H9 (cell line): Measurements from ENCODE around the gene ISCA1. TPM values are rescaled to one million over a fixed set of nuclear protein-coding genes. Genes with fewer than 3 reads are reported as not detected.
A peak's percentile ranks its signal among the peaks of the same experiment; 100 is the strongest.

Source experiments
- DNase-seq: peaks from one replicate; pipeline ENCODE4 v3.0.0-alpha.2; 2017
- H2AFZ ChIP-seq: one replicate; pipeline ENCODE4 v1.6.1; 2013; ENCODE audit warnings: mild to moderate bottlenecking, low read length, control low read depth, moderate library complexity
- H2AK5ac ChIP-seq: 2 replicates; pipeline ENCODE4 v1.6.1; 2013; ENCODE audit warnings: low read length, control low read depth, mixed read lengths; ENCODE audit not compliant: insufficient read length
- H2BK120ac ChIP-seq: one replicate; pipeline ENCODE4 v1.6.1; 2013; ENCODE audit warnings: low read depth, mild to moderate bottlenecking, low read length, control low read depth, inconsistent platforms; ENCODE audit not compliant: poor library complexity, severe bottlenecking
- H2BK12ac ChIP-seq: 2 replicates; pipeline ENCODE4 v1.6.1; 2013; ENCODE audit warnings: low read length, control low read depth, mixed read lengths, low read depth; ENCODE audit not compliant: insufficient read length
- H2BK15ac ChIP-seq: 2 replicates; pipeline ENCODE4 v1.6.1; 2013; ENCODE audit warnings: low read depth, low read length, control low read depth
- H2BK20ac ChIP-seq: one replicate; pipeline ENCODE4 v1.6.1; 2013; ENCODE audit warnings: low read depth, mild to moderate bottlenecking, low read length, control low read depth, inconsistent platforms; ENCODE audit not compliant: poor library complexity, severe bottlenecking
- H2BK5ac ChIP-seq: 2 replicates; pipeline ENCODE4 v1.6.1; 2013; ENCODE audit warnings: low read length, control low read depth, mixed read lengths; ENCODE audit not compliant: insufficient read length
- H3K14ac ChIP-seq: 2 replicates; pipeline ENCODE4 v1.6.1; 2013; ENCODE audit warnings: low read length, control low read depth; ENCODE audit not compliant: insufficient read depth
- H3K18ac ChIP-seq: 2 replicates; pipeline ENCODE4 v1.6.1; 2013; ENCODE audit warnings: low read depth, mild to moderate bottlenecking, mixed read lengths, low read length, control low read depth; ENCODE audit not compliant: insufficient read length
- H3K23ac ChIP-seq: 2 replicates; pipeline ENCODE4 v1.6.1; 2013; ENCODE audit warnings: low read length, control low read depth, mixed read lengths, low read depth; ENCODE audit not compliant: insufficient read length
- H3K23me2 ChIP-seq: 2 replicates; pipeline ENCODE4 v1.6.1; 2013; ENCODE audit warnings: low read depth, mild to moderate bottlenecking, mixed read lengths, low read length, control low read depth; ENCODE audit not compliant: insufficient read length, poor library complexity, severe bottlenecking
- H3K27ac ChIP-seq: 2 replicates; pipeline ENCODE4 v1.5.1; 2013; ENCODE audit warnings: low read length, control low read depth, mixed read lengths, low read depth; ENCODE audit not compliant: insufficient read length
- H3K27me3 ChIP-seq: 2 replicates; pipeline ENCODE4 v1.6.1; 2013; ENCODE audit warnings: low read length, control low read depth, inconsistent platforms; ENCODE audit not compliant: insufficient read depth
- H3K4ac ChIP-seq: 2 replicates; pipeline ENCODE4 v1.6.1; 2013; ENCODE audit warnings: low read depth, mild to moderate bottlenecking, control low read depth, inconsistent platforms, low read length, moderate library complexity
- H3K4me1 ChIP-seq: 2 replicates; pipeline ENCODE4 v1.6.1; 2013; ENCODE audit warnings: low read length, control low read depth, inconsistent platforms; ENCODE audit not compliant: insufficient read depth
- H3K4me2 ChIP-seq: 2 replicates; pipeline ENCODE4 v1.6.1; 2013; ENCODE audit warnings: low read length, control low read depth, mixed read lengths; ENCODE audit not compliant: insufficient read length, insufficient read depth
- H3K56ac ChIP-seq: 2 replicates; pipeline ENCODE4 v1.6.1; 2013; ENCODE audit warnings: low read depth, mild to moderate bottlenecking, mixed read lengths, low read length, control low read depth; ENCODE audit not compliant: insufficient read length
- H3K79me1 ChIP-seq: 2 replicates; pipeline ENCODE4 v1.6.1; 2013; ENCODE audit warnings: low read depth, mild to moderate bottlenecking, moderate library complexity, low read length, control low read depth, inconsistent platforms; ENCODE audit not compliant: insufficient read depth, poor library complexity, severe bottlenecking
- H3K79me2 ChIP-seq: 2 replicates; pipeline ENCODE4 v1.6.1; 2013; ENCODE audit warnings: low read length, control low read depth, inconsistent platforms; ENCODE audit not compliant: insufficient read depth
- H3K9ac ChIP-seq: 2 replicates; pipeline ENCODE4 v1.6.1; 2013; ENCODE audit warnings: low read length, control low read depth, mixed read lengths; ENCODE audit not compliant: insufficient read length; ENCODE audit errors: extremely low read depth
- H3K9me3 ChIP-seq: one replicate; pipeline ENCODE4 v1.6.1; 2013; ENCODE audit warnings: low read depth, low read length, inconsistent platforms; ENCODE audit not compliant: control insufficient read depth
- H3T11ph ChIP-seq: one replicate; pipeline ENCODE4 v1.6.1; 2013; ENCODE audit warnings: mild to moderate bottlenecking, low read length, control low read depth, inconsistent platforms
- H4K20me1 ChIP-seq: one replicate; pipeline ENCODE4 v1.6.1; 2013; ENCODE audit not compliant: control insufficient read depth, insufficient read length, insufficient read depth
- H4K5ac ChIP-seq: 2 replicates; pipeline ENCODE4 v1.6.1; 2013; ENCODE audit warnings: low read depth, mild to moderate bottlenecking, mixed read lengths, low read length, control low read depth; ENCODE audit not compliant: insufficient read length
- H4K8ac ChIP-seq: replicated peaks from 2 replicates; pipeline ENCODE4 v1.6.1; 2013; ENCODE audit warnings: low read length, control low read depth, mixed read lengths, low read depth; ENCODE audit not compliant: insufficient read length
- H4K91ac ChIP-seq: 2 replicates; pipeline ENCODE4 v1.6.1; 2013; ENCODE audit warnings: low read depth, mild to moderate bottlenecking, moderate library complexity, mixed read lengths, low read length, control low read depth; ENCODE audit not compliant: insufficient read length
- H3K27ac Mint-ChIP-seq, 3 experiments: 2 replicates in 2 of 3; 3 replicates in 1 of 3; pipeline ENCODE4 v1.8.0; 2020 to 2021; ENCODE audit warnings: mixed read lengths in 3 of 3, mild to moderate bottlenecking in 1 of 3, moderate library complexity in 1 of 3
- H3K27me3 Mint-ChIP-seq: 2 replicates; pipeline ENCODE4 v1.8.0; 2021; ENCODE audit warnings: low read depth, mild to moderate bottlenecking, moderate library complexity, mixed read lengths
- H3K36me3 Mint-ChIP-seq, 3 experiments: 2 replicates in 2 of 3; 3 replicates in 1 of 3; pipeline ENCODE4 v1.8.0; 2020 to 2021; ENCODE audit warnings: low read depth in 3 of 3, mixed read lengths in 3 of 3; ENCODE audit not compliant: insufficient read depth in 1 of 3
- H3K4me1 Mint-ChIP-seq, 2 experiments: 2 replicates each; pipeline ENCODE4 v1.8.0; 2020; ENCODE audit warnings: mixed read lengths in 2 of 2
- H3K4me3 Mint-ChIP-seq, 2 experiments: 2 replicates in 1 of 2; 3 replicates in 1 of 2; pipeline ENCODE4 v1.8.0; 2020 to 2021; ENCODE audit warnings: mild to moderate bottlenecking in 2 of 2, mixed read lengths in 2 of 2, moderate library complexity in 1 of 2
- H3K9me3 Mint-ChIP-seq, 2 experiments: 2 replicates in 1 of 2; 3 replicates in 1 of 2; pipeline ENCODE4 v1.8.0; 2020; ENCODE audit warnings: mild to moderate bottlenecking in 2 of 2, mixed read lengths in 2 of 2, moderate library complexity in 1 of 2
- WGBS: extraction: QIAGEN DNeasy Blood & Tissue Kit; methylation state at CpG from one replicate; pipeline ENCODE4 v1.1.7; 2013; ENCODE audit warnings: missing lambda C conversion rate, low lambda C conversion rate, mixed read lengths; ENCODE audit not compliant: insufficient read length; ENCODE audit errors: extremely low coverage; 5-methylcytosine and 5-hydroxymethylcytosine counted together
- total RNA-seq: library from RNA; stranded (reverse); gene quantifications from 2 replicates; pipeline ENCODE4 v1.2.1, GENCODE V29; 2021
- TF ChIP-seq, protein P1 (sequence below): fragments of 200-600 bp; sonication (generic); conservative IDR thresholded peaks from 3 replicates; pipeline ENCODE4 v1.8.0; 2021; ENCODE audit warnings: antibody characterized with exemption, mild to moderate bottlenecking

The ISCA1 gene
- total RNA-seq, 1 experiment from 2014 or later, result 33.3 TPM

GRCh38 chr9:86274821-86275643 lies 7.3 kb downstream of the ISCA1 start:
- no CpG with 5 or more reads among the region's 7 CpGs for WGBS
- no peaks in the 10 kb centered on the region; a peak in 3 of 4 replicates for H3K4me1 Mint-ChIP-seq
- H3K23ac ChIP-seq, result no peak overlapping the region

More at GRCh38 chr9:86274821-86275643, 7.3 kb downstream of the ISCA1 start:
- no peak overlapping the region for H3T11ph ChIP-seq
- no peak overlapping the region for H2BK12ac ChIP-seq
- no peak overlapping the region for H3K4me3 Mint-ChIP-seq
- H3K79me2 ChIP-seq, result peaks cover 10% of the 10 kb centered on the region; the same call in 1 of the 2 replicates
- H4K5ac ChIP-seq, result no peak overlapping the region
- no peak overlapping the region for H3K4ac ChIP-seq
- no peak overlapping the region for H2AFZ ChIP-seq
- H3K27ac Mint-ChIP-seq, result no peak overlapping the region; a peak in 1 of 7 replicates
- TF ChIP-seq, protein P1, sequence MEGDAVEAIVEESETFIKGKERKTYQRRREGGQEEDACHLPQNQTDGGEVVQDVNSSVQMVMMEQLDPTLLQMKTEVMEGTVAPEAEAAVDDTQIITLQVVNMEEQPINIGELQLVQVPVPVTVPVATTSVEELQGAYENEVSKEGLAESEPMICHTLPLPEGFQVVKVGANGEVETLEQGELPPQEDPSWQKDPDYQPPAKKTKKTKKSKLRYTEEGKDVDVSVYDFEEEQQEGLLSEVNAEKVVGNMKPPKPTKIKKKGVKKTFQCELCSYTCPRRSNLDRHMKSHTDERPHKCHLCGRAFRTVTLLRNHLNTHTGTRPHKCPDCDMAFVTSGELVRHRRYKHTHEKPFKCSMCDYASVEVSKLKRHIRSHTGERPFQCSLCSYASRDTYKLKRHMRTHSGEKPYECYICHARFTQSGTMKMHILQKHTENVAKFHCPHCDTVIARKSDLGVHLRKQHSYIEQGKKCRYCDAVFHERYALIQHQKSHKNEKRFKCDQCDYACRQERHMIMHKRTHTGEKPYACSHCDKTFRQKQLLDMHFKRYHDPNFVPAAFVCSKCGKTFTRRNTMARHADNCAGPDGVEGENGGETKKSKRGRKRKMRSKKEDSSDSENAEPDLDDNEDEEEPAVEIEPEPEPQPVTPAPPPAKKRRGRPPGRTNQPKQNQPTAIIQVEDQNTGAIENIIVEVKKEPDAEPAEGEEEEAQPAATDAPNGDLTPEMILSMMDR, result peak; percentile 18; the same call in 1 of the 3 replicates
- peaks cover 3% of the 10 kb centered on the region for H3K79me1 ChIP-seq
- H4K20me1 ChIP-seq, result no peaks in the 10 kb centered on the region
- H3K9ac ChIP-seq, result no peak overlapping the region
- H2BK20ac ChIP-seq, result no peak overlapping the region
- H4K91ac ChIP-seq, result no peak overlapping the region
- no peak overlapping the region for H3K56ac ChIP-seq
- no peaks in the 10 kb centered on the region for H3K23me2 ChIP-seq
- no peak overlapping the region for H2BK5ac ChIP-seq
- no peaks in the 10 kb centered on the region for H3K9me3 Mint-ChIP-seq
- no peak overlapping the region for H3K27ac ChIP-seq
- H3K27me3 Mint-ChIP-seq, result no peaks in the 10 kb centered on the region
- H2BK120ac ChIP-seq, result no peak overlapping the region
- DNase-seq, result no peak
- no peak overlapping the region for H3K14ac ChIP-seq
- H2BK15ac ChIP-seq, result no peak overlapping the region; the same call in 1 of the 2 replicates
- peaks cover 21 to 43% (median 35%) of the 10 kb centered on the region in 3 experiments for H3K36me3 Mint-ChIP-seq
- no peak overlapping the region for H2AK5ac ChIP-seq
- H4K8ac ChIP-seq, result no peak overlapping the region
- peaks cover 4% of the 10 kb centered on the region for H3K9me3 ChIP-seq
- no peak overlapping the region for H3K4me2 ChIP-seq
- H3K4me1 ChIP-seq, result no peaks in the 10 kb centered on the region
- no peaks in the 10 kb centered on the region for H3K27me3 ChIP-seq
- H3K18ac ChIP-seq, result no peak overlapping the region
